ENCODE results near the gene CITED4. TPM values are rescaled to one million over a fixed set of nuclear protein-coding genes. Genes with fewer than 3 reads are reported as not detected.

The CITED4 gene
- total and polyA plus RNA-seq, 7 donors: 5.6 to 40.9 (median 17.8) TPM

DNA sequence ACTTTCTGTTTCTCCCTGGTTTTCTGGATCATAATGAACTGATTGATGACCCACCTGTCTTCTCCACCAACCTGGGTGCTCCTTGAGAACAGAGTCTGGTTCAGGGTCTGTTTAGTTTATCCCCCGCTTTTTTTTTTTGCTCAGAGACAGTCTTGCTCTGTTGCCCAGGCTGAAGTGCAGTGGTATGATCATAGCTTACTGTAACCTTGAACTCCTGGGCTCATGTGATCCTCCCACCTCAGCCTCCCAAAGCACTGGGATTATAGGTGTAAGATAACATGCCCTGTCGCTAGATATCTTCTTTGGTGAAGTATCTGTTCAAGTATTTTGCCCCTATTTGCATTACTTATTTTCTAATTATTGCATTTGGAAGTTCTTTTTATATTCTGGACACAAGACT is 30.2 kb upstream of the CITED4 start:
- Histone ChIP-seq H3K4me1 (no peaks in the 10 kb centered on the region), H3K27ac (no peak overlapping the region), H3K27me3 (ENCODE audit: insufficient read depth in 3 of 3, low read length in 2 of 3) (no peaks in the 10 kb centered on the region), H3K4me3 (no peak overlapping the region), H3K36me3 (ENCODE audit: insufficient read depth in 1 of 2, low read depth in 1 of 2) (no peaks in the 10 kb centered on the region), H3K9me3 (no peaks in the 10 kb centered on the region)
- TF ChIP-seq, protein P1, sequence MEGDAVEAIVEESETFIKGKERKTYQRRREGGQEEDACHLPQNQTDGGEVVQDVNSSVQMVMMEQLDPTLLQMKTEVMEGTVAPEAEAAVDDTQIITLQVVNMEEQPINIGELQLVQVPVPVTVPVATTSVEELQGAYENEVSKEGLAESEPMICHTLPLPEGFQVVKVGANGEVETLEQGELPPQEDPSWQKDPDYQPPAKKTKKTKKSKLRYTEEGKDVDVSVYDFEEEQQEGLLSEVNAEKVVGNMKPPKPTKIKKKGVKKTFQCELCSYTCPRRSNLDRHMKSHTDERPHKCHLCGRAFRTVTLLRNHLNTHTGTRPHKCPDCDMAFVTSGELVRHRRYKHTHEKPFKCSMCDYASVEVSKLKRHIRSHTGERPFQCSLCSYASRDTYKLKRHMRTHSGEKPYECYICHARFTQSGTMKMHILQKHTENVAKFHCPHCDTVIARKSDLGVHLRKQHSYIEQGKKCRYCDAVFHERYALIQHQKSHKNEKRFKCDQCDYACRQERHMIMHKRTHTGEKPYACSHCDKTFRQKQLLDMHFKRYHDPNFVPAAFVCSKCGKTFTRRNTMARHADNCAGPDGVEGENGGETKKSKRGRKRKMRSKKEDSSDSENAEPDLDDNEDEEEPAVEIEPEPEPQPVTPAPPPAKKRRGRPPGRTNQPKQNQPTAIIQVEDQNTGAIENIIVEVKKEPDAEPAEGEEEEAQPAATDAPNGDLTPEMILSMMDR (IDR thresholded peaks at IDR 0.05): no peak
- intact Hi-C loops (cut with DNase I): no loop called here
- ATAC-seq (no peak), DNase-seq (no peak)
- WGBS, 3 donors: 86 to 93% (median 91%) methylated on average over 2 of the region's 2 CpGs

DNA sequence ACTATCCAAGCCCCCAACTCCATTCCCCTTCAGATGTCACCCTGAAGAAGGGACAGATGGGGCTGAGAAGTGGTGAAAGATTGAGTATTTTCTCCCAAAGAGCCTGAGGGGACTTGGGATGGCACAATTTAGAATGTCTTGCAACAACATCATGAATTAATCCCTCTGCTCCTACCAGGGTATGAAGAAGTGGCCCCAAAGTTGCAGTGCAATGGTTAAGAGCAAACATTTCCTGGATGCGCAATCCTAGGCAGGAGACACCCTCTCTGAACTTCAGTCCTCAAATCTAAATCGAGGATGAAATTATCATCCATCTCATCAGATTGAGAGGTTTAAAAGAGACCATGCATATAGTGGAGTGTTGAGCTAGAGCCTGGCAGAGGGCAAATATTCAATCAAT is 28.6 kb upstream of the CITED4 start:
- TF ChIP-seq, protein P1 (IDR thresholded peaks at IDR 0.05): no peak
- Histone ChIP-seq H3K4me1 (no peaks in the 10 kb centered on the region), H3K27ac (no peak overlapping the region), H3K4me3 (no peak overlapping the region), H3K36me3 (ENCODE audit: insufficient read depth in 1 of 2, low read depth in 1 of 2) (no peaks in the 10 kb centered on the region), H3K27me3 (ENCODE audit: insufficient read depth in 3 of 3, low read length in 2 of 3) (no peaks in the 10 kb centered on the region), H3K9me3 (no peaks in the 10 kb centered on the region)
- intact Hi-C loops (cut with DNase I): no loop called here
- no peak for ATAC-seq
- no peak for DNase-seq
- WGBS, 3 donors: 83 to 94% (median 83%) methylated on average over 2 of the region's 2 CpGs

DNA sequence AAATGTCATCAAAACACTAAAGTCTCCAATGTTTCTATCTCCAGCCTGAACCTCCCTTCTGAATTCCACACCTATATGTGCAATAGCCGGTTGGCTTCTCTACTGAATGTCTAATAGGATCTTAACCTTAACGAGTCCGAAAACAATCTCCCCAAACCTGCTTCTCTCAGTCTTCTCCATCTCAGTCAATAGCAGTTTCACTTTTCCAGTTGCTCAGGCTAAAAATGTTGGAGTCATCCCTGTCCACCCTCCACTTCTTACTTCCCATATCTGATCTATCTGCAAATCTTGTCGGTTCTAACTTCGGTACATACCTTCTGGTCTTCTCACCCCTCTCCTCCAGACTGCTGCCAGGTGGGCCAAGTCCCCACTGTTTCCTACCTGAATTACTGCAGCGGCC is 25.5 kb upstream of the CITED4 start:
- no peaks in the 10 kb centered on the region for H3K4me1 ChIP-seq
- no peaks in the 10 kb centered on the region for H3K9me3 ChIP-seq
- DNase-seq (no peak), ATAC-seq (no peak)
- 88 to 95% (median 93%) methylated on average over 6 of the region's 6 CpGs for WGBS, 3 donors
- peaks cover 0 to 21% (median 8%) of the 10 kb centered on the region in 3 donors for H3K27me3 ChIP-seq (ENCODE audit: insufficient read depth in 3 of 3, low read length in 2 of 3)
- H3K36me3 ChIP-seq (ENCODE audit: insufficient read depth in 1 of 2, low read depth in 1 of 2): no peaks in the 10 kb centered on the region
- H3K4me3 ChIP-seq: no peak overlapping the region
- TF ChIP-seq, protein P1 (IDR thresholded peaks at IDR 0.05): no peak
- no peak overlapping the region for H3K27ac ChIP-seq
- intact Hi-C loops (cut with DNase I): no loop called here

DNA sequence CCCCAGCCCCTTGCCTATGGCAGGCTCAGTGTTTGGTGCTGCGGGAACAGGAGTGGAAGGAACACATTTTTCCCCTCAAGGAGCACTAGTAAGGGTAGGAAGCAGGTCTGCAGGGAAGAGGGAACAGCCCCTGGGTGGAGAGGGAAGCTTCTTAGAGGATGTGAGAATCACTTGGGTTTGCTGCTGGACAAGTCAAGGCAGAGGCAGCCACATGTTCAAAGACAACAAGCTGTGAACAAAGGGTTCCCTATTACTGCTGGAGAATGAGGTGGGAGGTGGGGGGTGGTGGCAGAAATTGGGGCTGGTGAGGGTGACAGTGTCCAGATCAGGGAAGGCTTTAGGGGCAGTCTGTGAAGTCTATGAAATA is 24.8 kb upstream of the CITED4 start:
- Histone ChIP-seq H3K27me3 (ENCODE audit: insufficient read depth in 3 of 3, low read length in 2 of 3) (peaks cover 0 to 23% (median 10%) of the 10 kb centered on the region in 3 donors), H3K36me3 (ENCODE audit: insufficient read depth in 1 of 2, low read depth in 1 of 2) (no peaks in the 10 kb centered on the region), H3K4me1 (no peaks in the 10 kb centered on the region), H3K4me3 (no peak overlapping the region), H3K9me3 (no peaks in the 10 kb centered on the region), H3K27ac (no peak overlapping the region)
- no peak for DNase-seq
- ATAC-seq: no peak
- TF ChIP-seq, protein P1 (IDR thresholded peaks at IDR 0.05): no peak
- 85 to 94% (median 88%) methylated on average over 1 of the region's 1 CpG for WGBS, 3 donors
- intact Hi-C loops (cut with DNase I): no loop called here

DNA sequence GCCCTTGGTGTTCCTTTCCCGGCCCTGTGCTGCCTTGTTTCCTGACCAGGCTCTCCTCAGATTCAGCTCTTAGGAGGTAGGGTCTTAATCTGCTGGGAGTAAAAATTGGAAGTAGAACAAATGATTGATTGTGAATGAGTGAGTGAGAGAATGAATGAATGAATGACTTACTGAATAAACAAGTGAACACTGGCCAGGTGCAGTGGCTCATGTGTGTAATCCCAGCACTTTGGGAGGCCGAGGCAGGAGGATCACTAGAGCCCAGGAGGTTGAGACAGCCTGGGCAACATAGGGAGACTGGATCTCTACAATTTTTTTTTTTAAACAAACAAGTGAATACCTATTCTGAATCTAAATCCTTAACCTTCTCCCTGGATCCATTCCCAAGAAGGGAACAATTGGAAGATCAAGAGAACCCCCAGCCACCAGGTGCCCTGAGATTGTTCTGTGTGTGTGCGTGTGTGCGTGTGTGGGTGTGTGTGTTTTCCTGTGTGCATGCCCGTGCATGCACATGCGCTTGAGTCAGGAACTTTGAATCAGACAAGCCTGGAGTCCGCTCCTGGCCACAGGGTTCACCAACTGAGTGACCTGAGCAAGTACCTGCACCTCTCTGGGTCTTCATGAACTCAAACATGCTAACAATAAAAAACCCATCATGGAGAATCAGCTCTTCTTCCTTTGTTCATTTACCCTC is 24.3 kb upstream of the CITED4 start:
- intact Hi-C loops (cut with DNase I): no loop called here
- TF ChIP-seq, protein P1 (IDR thresholded peaks at IDR 0.05): no peak
- Histone ChIP-seq H3K27ac (no peak overlapping the region), H3K4me3 (no peak overlapping the region), H3K36me3 (ENCODE audit: insufficient read depth in 1 of 2, low read depth in 1 of 2) (no peaks in the 10 kb centered on the region), H3K9me3 (no peaks in the 10 kb centered on the region), H3K27me3 (ENCODE audit: insufficient read depth in 3 of 3, low read length in 2 of 3) (peaks cover 0 to 23% (median 10%) of the 10 kb centered on the region in 3 donors), H3K4me1 (no peaks in the 10 kb centered on the region)
- DNase-seq: no peak
- no peak for ATAC-seq
- WGBS, 3 donors: 78 to 84% (median 80%) methylated on average over 7 of the region's 7 CpGs
